HepG2 (cell line): ENCODE data around the gene GCM1. TPM values are rescaled to one million over a fixed set of nuclear protein-coding genes. Genes with fewer than 3 reads are reported as not detected.
A peak's percentile ranks its signal among the peaks of the same experiment; 100 is the strongest.

Source experiments
- ATF1 ChIP-seq: IDR thresholded peaks from 2 replicates; pipeline ENCODE4 v1.6.1; 2016; ENCODE audit warnings: mild to moderate bottlenecking, control low read depth
- GATA4 ChIP-seq: sonication (generic); IDR thresholded peaks from 2 replicates; pipeline ENCODE4 v1.6.1; 2016; ENCODE audit warnings: antibody characterized with exemption, low read depth, borderline replicate concordance
- KAT8 ChIP-seq: IDR thresholded peaks from 2 replicates; pipeline ENCODE4 v1.6.1; 2016; ENCODE audit warnings: missing genetic modification reagents, missing compliant biosample characterization
- KDM3A ChIP-seq: IDR thresholded peaks from 2 replicates; pipeline ENCODE4 v1.6.1; 2018; ENCODE audit warnings: low read depth, missing compliant biosample characterization
- MIER2 ChIP-seq: IDR thresholded peaks from 2 replicates; pipeline ENCODE4 v1.6.1; 2016; ENCODE audit warnings: missing biosample characterization, missing genetic modification reagents
- NCOA1 ChIP-seq: sonication (generic); formaldehyde crosslinking; IDR thresholded peaks from 2 replicates; pipeline ENCODE4 v1.9.0; 2021; ENCODE audit warnings: missing genetic modification reagents
- PHF21A ChIP-seq: sonication (generic); formaldehyde crosslinking; IDR thresholded peaks from 2 replicates; pipeline ENCODE4 v1.5.0; 2020; ENCODE audit warnings: mild to moderate bottlenecking, missing genetic modification reagents
- SOX6 ChIP-seq, 2 experiments: fragments of 450-650 bp in 1 of 2; sonication (generic) in 1 of 2; formaldehyde crosslinking in 1 of 2; IDR thresholded peaks; 2 replicates each; pipeline versions ENCODE4 v1.4.0 to v1.6.1; 2017 to 2020; ENCODE audit warnings: antibody characterized with exemption in 1 of 2, mild to moderate bottlenecking in 1 of 2, missing genetic modification reagents in 1 of 2
- THYN1 ChIP-seq: sonication (generic); formaldehyde crosslinking; IDR thresholded peaks from 2 replicates; pipeline ENCODE4 v1.8.1; 2023; ENCODE audit warnings: low read depth, mild to moderate bottlenecking, moderate library complexity, missing genetic modification reagents, borderline replicate concordance
- U2AF2 ChIP-seq: fragments of 200-400 bp; formaldehyde crosslinking; IDR thresholded peaks from 2 replicates; pipeline ENCODE4 v1.6.1; 2017; ENCODE audit warnings: low read depth, mild to moderate bottlenecking, low read length
- ZNF354B ChIP-seq: sonication (generic); formaldehyde crosslinking; IDR thresholded peaks from 2 replicates; pipeline ENCODE4 v1.8.0; 2022; ENCODE audit warnings: mild to moderate bottlenecking, missing genetic modification reagents
- ZNF816 ChIP-seq: sonication (generic); formaldehyde crosslinking; IDR thresholded peaks from 2 replicates; pipeline ENCODE4 v1.8.0; 2022; ENCODE audit warnings: missing genetic modification reagents, mild to moderate bottlenecking, borderline replicate concordance
- ZSCAN29 ChIP-seq: sonication (generic); formaldehyde crosslinking; conservative IDR thresholded peaks from 2 replicates; pipeline ENCODE4 v1.4.0; 2020; ENCODE audit warnings: mild to moderate bottlenecking, missing genetic modification reagents
- polyA plus RNA-seq, 8 experiments: library from polyadenylated mRNA; depleted of rRNA in 3 of 8; stranded (reverse) in 7 of 8; unstranded in 1 of 8; fragments of >200 nt; fragmentation: Illumina TruSeq in 4 of 8; extraction: Trizol in 4 of 8; gene quantifications; 2 replicates each; pipeline versions ENCODE4 v1.2.1 to v1.2.3, GENCODE V29; 2011 to 2016; ENCODE audit warnings: low read depth in 4 of 8, missing spikeins in 1 of 8, mixed read lengths in 1 of 8; ENCODE audit not compliant: insufficient read depth in 1 of 8
- total RNA-seq, 5 experiments: library from RNA; depleted of rRNA; stranded (reverse); fragments of >200 nt; fragmentation: Illumina TruSeq; extraction: Trizol; gene quantifications; 2 replicates each; pipeline ENCODE4 v1.2.3, GENCODE V29; 2016; ENCODE audit warnings: low read depth in 1 of 5
- TF ChIP-seq, protein P1 (sequence below): sonication (generic); formaldehyde crosslinking; IDR thresholded peaks from 2 replicates; pipeline ENCODE4 v1.4.0; 2020; ENCODE audit warnings: missing genetic modification reagents
- TF ChIP-seq, protein P2 (sequence below): IDR thresholded peaks from 2 replicates; pipeline ENCODE4 v1.6.1; 2016; ENCODE audit warnings: missing compliant biosample characterization, missing genetic modification reagents, borderline replicate concordance
- TF ChIP-seq, protein P3 (sequence below): sonication (generic); formaldehyde crosslinking; IDR thresholded peaks from 2 replicates; pipeline ENCODE4 v1.5.0; 2020; ENCODE audit warnings: mild to moderate bottlenecking, missing genetic modification reagents
- TF ChIP-seq, protein P4 (sequence below): sonication (generic); formaldehyde crosslinking; IDR thresholded peaks from 2 replicates; pipeline ENCODE4 v1.5.0; 2020; ENCODE audit warnings: mild to moderate bottlenecking, missing genetic modification reagents, borderline replicate concordance
- TF ChIP-seq, protein P5 (sequence below): sonication (generic); formaldehyde crosslinking; conservative IDR thresholded peaks from 2 replicates; pipeline ENCODE4 v1.5.0; 2020; ENCODE audit warnings: missing genetic modification reagents

The GCM1 gene
- total and polyA plus RNA-seq, 2 of the 13 experiments (the other 11 are each of a cell fraction or from before 2014, with no cell fraction given) = 0.04 to 0.13 TPM

DNA sequence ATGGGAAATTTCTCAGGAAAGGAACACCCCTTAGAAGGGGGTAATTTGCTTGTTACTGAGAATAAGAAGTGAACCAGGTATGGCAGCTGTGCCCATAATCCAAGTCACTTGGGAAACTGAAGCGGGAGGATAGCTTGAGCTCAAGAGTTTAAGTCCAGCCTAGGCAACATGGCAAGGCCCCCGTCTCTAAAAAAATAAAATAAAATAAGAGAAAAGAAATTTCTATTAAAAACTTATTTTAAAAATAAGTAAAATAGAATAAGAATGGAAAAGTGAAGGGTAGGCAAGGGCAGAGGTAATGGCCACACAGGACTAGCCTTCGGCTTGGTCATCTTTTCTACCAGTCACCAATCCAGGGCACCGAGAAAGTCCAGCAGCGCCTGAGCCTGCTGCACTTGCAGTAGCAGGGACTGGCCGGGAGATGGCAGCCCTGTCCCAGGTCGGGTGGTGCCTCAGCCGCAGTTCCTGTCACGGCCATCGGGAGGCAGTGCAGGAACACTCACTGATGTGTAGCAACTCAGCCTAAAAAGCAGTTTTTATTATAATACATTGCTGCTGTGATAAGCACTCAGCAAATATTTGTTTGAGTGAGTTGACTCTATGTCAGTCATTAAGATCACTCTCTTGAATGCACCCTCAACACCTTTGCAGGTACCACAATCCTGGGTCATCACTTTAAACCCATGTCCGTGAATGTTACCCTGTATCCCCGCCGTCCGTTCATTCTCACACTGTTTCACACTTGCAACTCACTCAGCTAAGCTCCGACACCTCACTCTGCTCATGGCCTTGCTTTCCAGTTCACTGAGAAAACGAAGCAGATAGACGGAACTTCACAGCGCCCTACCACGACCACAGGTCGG lies 23.2 kb upstream of the GCM1 start (continued):
- TF ChIP-seq THYN1 (CRISPR knock-in tag) = no peak
- no peak for TF ChIP-seq U2AF2
- TF ChIP-seq PHF21A (CRISPR knock-in tag) = no peak
- peak; percentile 81; the same call in 1 of the 2 replicates for TF ChIP-seq KDM3A (CRISPR knock-in tag)
- TF ChIP-seq, protein P1, sequence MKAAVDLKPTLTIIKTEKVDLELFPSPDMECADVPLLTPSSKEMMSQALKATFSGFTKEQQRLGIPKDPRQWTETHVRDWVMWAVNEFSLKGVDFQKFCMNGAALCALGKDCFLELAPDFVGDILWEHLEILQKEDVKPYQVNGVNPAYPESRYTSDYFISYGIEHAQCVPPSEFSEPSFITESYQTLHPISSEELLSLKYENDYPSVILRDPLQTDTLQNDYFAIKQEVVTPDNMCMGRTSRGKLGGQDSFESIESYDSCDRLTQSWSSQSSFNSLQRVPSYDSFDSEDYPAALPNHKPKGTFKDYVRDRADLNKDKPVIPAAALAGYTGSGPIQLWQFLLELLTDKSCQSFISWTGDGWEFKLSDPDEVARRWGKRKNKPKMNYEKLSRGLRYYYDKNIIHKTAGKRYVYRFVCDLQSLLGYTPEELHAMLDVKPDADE (CRISPR knock-in tag) = no peak
- TF ChIP-seq, protein P2, sequence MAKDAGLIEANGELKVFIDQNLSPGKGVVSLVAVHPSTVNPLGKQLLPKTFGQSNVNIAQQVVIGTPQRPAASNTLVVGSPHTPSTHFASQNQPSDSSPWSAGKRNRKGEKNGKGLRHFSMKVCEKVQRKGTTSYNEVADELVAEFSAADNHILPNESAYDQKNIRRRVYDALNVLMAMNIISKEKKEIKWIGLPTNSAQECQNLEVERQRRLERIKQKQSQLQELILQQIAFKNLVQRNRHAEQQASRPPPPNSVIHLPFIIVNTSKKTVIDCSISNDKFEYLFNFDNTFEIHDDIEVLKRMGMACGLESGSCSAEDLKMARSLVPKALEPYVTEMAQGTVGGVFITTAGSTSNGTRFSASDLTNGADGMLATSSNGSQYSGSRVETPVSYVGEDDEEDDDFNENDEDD = 0 out of 2 replicates have a peak, but pooled peaks have one; percentile 22
- no peak for TF ChIP-seq ZNF354B
- TF ChIP-seq KAT8 (CRISPR knock-in tag) = peak; percentile 71; the same call in 1 of the 2 replicates
- TF ChIP-seq SOX6 (IDR thresholded peaks at IDR 0.05) = no peak
- TF ChIP-seq SOX6 (CRISPR knock-in tag; IDR thresholded peaks at IDR 0.05) = peak; percentile 73
- TF ChIP-seq, protein P3, sequence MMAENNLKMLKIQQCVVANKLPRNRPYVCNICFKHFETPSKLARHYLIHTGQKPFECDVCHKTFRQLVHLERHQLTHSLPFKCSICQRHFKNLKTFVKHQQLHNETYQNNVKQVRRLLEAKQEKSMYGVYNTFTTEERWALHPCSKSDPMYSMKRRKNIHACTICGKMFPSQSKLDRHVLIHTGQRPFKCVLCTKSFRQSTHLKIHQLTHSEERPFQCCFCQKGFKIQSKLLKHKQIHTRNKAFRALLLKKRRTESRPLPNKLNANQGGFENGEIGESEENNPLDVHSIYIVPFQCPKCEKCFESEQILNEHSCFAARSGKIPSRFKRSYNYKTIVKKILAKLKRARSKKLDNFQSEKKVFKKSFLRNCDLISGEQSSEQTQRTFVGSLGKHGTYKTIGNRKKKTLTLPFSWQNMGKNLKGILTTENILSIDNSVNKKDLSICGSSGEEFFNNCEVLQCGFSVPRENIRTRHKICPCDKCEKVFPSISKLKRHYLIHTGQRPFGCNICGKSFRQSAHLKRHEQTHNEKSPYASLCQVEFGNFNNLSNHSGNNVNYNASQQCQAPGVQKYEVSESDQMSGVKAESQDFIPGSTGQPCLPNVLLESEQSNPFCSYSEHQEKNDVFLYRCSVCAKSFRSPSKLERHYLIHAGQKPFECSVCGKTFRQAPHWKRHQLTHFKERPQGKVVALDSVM (CRISPR knock-in tag) = no peak
- no peak for TF ChIP-seq ZNF816 (CRISPR knock-in tag)
- TF ChIP-seq ATF1 = no peak
- TF ChIP-seq, protein P4, sequence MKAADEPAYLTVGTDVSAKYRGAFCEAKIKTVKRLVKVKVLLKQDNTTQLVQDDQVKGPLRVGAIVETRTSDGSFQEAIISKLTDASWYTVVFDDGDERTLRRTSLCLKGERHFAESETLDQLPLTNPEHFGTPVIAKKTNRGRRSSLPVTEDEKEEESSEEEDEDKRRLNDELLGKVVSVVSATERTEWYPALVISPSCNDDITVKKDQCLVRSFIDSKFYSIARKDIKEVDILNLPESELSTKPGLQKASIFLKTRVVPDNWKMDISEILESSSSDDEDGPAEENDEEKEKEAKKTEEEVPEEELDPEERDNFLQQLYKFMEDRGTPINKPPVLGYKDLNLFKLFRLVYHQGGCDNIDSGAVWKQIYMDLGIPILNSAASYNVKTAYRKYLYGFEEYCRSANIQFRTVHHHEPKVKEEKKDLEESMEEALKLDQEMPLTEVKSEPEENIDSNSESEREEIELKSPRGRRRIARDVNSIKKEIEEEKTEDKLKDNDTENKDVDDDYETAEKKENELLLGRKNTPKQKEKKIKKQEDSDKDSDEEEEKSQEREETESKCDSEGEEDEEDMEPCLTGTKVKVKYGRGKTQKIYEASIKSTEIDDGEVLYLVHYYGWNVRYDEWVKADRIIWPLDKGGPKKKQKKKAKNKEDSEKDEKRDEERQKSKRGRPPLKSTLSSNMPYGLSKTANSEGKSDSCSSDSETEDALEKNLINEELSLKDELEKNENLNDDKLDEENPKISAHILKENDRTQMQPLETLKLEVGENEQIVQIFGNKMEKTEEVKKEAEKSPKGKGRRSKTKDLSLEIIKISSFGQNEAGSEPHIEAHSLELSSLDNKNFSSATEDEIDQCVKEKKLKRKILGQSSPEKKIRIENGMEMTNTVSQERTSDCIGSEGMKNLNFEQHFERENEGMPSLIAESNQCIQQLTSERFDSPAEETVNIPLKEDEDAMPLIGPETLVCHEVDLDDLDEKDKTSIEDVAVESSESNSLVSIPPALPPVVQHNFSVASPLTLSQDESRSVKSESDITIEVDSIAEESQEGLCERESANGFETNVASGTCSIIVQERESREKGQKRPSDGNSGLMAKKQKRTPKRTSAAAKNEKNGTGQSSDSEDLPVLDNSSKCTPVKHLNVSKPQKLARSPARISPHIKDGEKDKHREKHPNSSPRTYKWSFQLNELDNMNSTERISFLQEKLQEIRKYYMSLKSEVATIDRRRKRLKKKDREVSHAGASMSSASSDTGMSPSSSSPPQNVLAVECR (CRISPR knock-in tag) = no peak; the same call in 1 of the 2 replicates
- TF ChIP-seq, protein P5, sequence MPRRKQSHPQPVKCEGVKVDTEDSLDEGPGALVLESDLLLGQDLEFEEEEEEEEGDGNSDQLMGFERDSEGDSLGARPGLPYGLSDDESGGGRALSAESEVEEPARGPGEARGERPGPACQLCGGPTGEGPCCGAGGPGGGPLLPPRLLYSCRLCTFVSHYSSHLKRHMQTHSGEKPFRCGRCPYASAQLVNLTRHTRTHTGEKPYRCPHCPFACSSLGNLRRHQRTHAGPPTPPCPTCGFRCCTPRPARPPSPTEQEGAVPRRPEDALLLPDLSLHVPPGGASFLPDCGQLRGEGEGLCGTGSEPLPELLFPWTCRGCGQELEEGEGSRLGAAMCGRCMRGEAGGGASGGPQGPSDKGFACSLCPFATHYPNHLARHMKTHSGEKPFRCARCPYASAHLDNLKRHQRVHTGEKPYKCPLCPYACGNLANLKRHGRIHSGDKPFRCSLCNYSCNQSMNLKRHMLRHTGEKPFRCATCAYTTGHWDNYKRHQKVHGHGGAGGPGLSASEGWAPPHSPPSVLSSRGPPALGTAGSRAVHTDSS (CRISPR knock-in tag) = no peak
- no peak for TF ChIP-seq GATA4
- no peak for TF ChIP-seq NCOA1
- TF ChIP-seq ZSCAN29 (CRISPR knock-in tag) = 0 out of 2 replicates have a peak, but pooled peaks have one; percentile 32
- 0 out of 2 replicates have a peak, but pooled peaks have one; percentile 40 for TF ChIP-seq MIER2 (CRISPR knock-in tag)
